Skeletal muscle satellite cell (primary cell): Measurements from ENCODE around the gene KCTD16.

Experiments used
- H3K27me3 ChIP-seq: 2 replicates; pipeline ENCODE4 v1.7.0; 2013; ENCODE audit warnings: low read length; ENCODE audit not compliant: control insufficient read depth, insufficient read depth
- H3K36me3 ChIP-seq: 2 replicates; pipeline ENCODE4 v1.7.0; 2013; ENCODE audit warnings: mild to moderate bottlenecking, control low read depth, low read length; ENCODE audit not compliant: insufficient read depth
- H3K4me1 ChIP-seq: 2 replicates; pipeline ENCODE4 v1.7.0; 2013; ENCODE audit warnings: low read length; ENCODE audit not compliant: control insufficient read depth, insufficient read depth
- H3K4me2 ChIP-seq: 2 replicates; pipeline ENCODE4 v1.7.0; 2013; ENCODE audit warnings: mild to moderate bottlenecking, low read length
- H3K4me3 ChIP-seq: 2 replicates; pipeline ENCODE4 v1.7.0; 2013; ENCODE audit warnings: low read length
- H3K9ac ChIP-seq: 2 replicates; pipeline ENCODE4 v1.7.0; 2013; ENCODE audit warnings: mild to moderate bottlenecking, low read depth, low read length, moderate library complexity
- H3K9me3 ChIP-seq: replicated peaks from 2 replicates; pipeline ENCODE4 v1.7.0; 2013; ENCODE audit warnings: mild to moderate bottlenecking, control low read depth, low read length

Gene KCTD16

GRCh38 chr5:144418719-144419118, 248.0 kb downstream of the KCTD16 start:
- Histone ChIP-seq H3K9ac (no peak overlapping the region), H3K4me3 (no peak overlapping the region), H3K4me1 (no peaks in the 10 kb centered on the region), H3K36me3 (no peaks in the 10 kb centered on the region), H3K4me2 (no peak overlapping the region), H3K27me3 (no peaks in the 10 kb centered on the region), H3K9me3 (no peaks in the 10 kb centered on the region)

GRCh38 chr5:144421411-144421810, 250.7 kb downstream of the KCTD16 start:
- Histone ChIP-seq H3K4me2 (no peak overlapping the region), H3K4me3 (no peak overlapping the region), H3K36me3 (no peaks in the 10 kb centered on the region), H3K27me3 (no peaks in the 10 kb centered on the region), H3K4me1 (no peaks in the 10 kb centered on the region), H3K9ac (no peak overlapping the region), H3K9me3 (no peaks in the 10 kb centered on the region)

- Histone ChIP-seq H3K9ac (no peak overlapping the region), H3K4me2 (no peak overlapping the region), H3K9me3 (no peaks in the 10 kb centered on the region), H3K36me3 (no peaks in the 10 kb centered on the region), H3K27me3 (no peaks in the 10 kb centered on the region), H3K4me1 (no peaks in the 10 kb centered on the region), H3K4me3 (no peak overlapping the region)
Observed at GRCh38 chr5:144422018-144422727, 251.5 kb downstream of the KCTD16 start.

- H3K9me3 ChIP-seq, result no peaks in the 10 kb centered on the region
- no peak overlapping the region for H3K9ac ChIP-seq
- H3K4me1 ChIP-seq, result no peaks in the 10 kb centered on the region
- no peaks in the 10 kb centered on the region for H3K36me3 ChIP-seq
- H3K4me3 ChIP-seq, result no peak overlapping the region
- H3K27me3 ChIP-seq, result no peaks in the 10 kb centered on the region
- H3K4me2 ChIP-seq, result no peak overlapping the region
Observed at GRCh38 chr5:144427866-144428265, 257.2 kb downstream of the KCTD16 start.

- Histone ChIP-seq H3K4me2 (no peak overlapping the region), H3K9me3 (no peaks in the 10 kb centered on the region), H3K27me3 (no peaks in the 10 kb centered on the region), H3K9ac (no peak overlapping the region), H3K4me1 (no peaks in the 10 kb centered on the region), H3K36me3 (no peaks in the 10 kb centered on the region), H3K4me3 (no peak overlapping the region)
Observed at GRCh38 chr5:144428326-144428725, 257.7 kb downstream of the KCTD16 start.

GRCh38 chr5:144429405-144429804, 258.7 kb downstream of the KCTD16 start:
- Histone ChIP-seq H3K36me3 (no peaks in the 10 kb centered on the region), H3K9me3 (no peaks in the 10 kb centered on the region), H3K4me1 (no peaks in the 10 kb centered on the region), H3K4me3 (no peak overlapping the region), H3K9ac (no peak overlapping the region), H3K4me2 (no peak overlapping the region), H3K27me3 (no peaks in the 10 kb centered on the region)

- H3K4me3 ChIP-seq, result no peak overlapping the region
- no peak overlapping the region for H3K9ac ChIP-seq
- H3K4me2 ChIP-seq, result no peak overlapping the region
- H3K9me3 ChIP-seq, result no peaks in the 10 kb centered on the region
- H3K36me3 ChIP-seq, result no peaks in the 10 kb centered on the region
- H3K27me3 ChIP-seq, result no peaks in the 10 kb centered on the region
- H3K4me1 ChIP-seq, result no peaks in the 10 kb centered on the region
Observed at GRCh38 chr5:144429905-144430304, 259.2 kb downstream of the KCTD16 start.

- no peaks in the 10 kb centered on the region for H3K9me3 ChIP-seq
- no peak overlapping the region for H3K4me3 ChIP-seq
- no peak overlapping the region for H3K9ac ChIP-seq
- H3K4me1 ChIP-seq, result no peaks in the 10 kb centered on the region
- no peaks in the 10 kb centered on the region for H3K27me3 ChIP-seq
- H3K36me3 ChIP-seq, result no peaks in the 10 kb centered on the region
- H3K4me2 ChIP-seq, result no peak overlapping the region
Observed at GRCh38 chr5:144433140-144433822, 262.6 kb downstream of the KCTD16 start.

GRCh38 chr5:144433893-144434292, 263.2 kb downstream of the KCTD16 start:
- H3K4me1 ChIP-seq, result no peaks in the 10 kb centered on the region
- H3K4me2 ChIP-seq, result no peak overlapping the region
- no peaks in the 10 kb centered on the region for H3K9me3 ChIP-seq
- no peak overlapping the region for H3K4me3 ChIP-seq
- H3K9ac ChIP-seq, result no peak overlapping the region
- no peaks in the 10 kb centered on the region for H3K36me3 ChIP-seq
- H3K27me3 ChIP-seq, result no peaks in the 10 kb centered on the region

- Histone ChIP-seq H3K4me2 (no peak overlapping the region), H3K36me3 (no peaks in the 10 kb centered on the region), H3K4me1 (no peaks in the 10 kb centered on the region), H3K4me3 (no peak overlapping the region), H3K9ac (no peak overlapping the region), H3K27me3 (no peaks in the 10 kb centered on the region), H3K9me3 (peaks cover 2% of the 10 kb centered on the region)
Observed at GRCh38 chr5:144436007-144436406, 265.3 kb downstream of the KCTD16 start.

- Histone ChIP-seq H3K9me3 (peaks cover 3% of the 10 kb centered on the region), H3K4me2 (no peak overlapping the region), H3K36me3 (no peaks in the 10 kb centered on the region), H3K27me3 (no peaks in the 10 kb centered on the region), H3K9ac (no peak overlapping the region), H3K4me1 (no peaks in the 10 kb centered on the region), H3K4me3 (no peak overlapping the region)
Observed at GRCh38 chr5:144438237-144438636, 267.6 kb downstream of the KCTD16 start.

- no peaks in the 10 kb centered on the region for H3K36me3 ChIP-seq
- H3K9me3 ChIP-seq, result no peaks in the 10 kb centered on the region
- H3K27me3 ChIP-seq, result no peaks in the 10 kb centered on the region
- H3K4me3 ChIP-seq, result no peak overlapping the region
- no peak overlapping the region for H3K9ac ChIP-seq
- H3K4me2 ChIP-seq, result no peak overlapping the region
- peaks cover 3% of the 10 kb centered on the region for H3K4me1 ChIP-seq
Observed at GRCh38 chr5:144448457-144448856, 277.8 kb downstream of the KCTD16 start.
